ENCODE data around the gene TPBGL. TPM values are rescaled to one million over a fixed set of nuclear protein-coding genes. Genes with fewer than 3 reads are reported as not detected.
A peak's percentile ranks its signal among the peaks of the same experiment; 100 is the strongest.

Gene TPBGL
- total and polyA plus RNA-seq, 2 of the 4 experiments (the other 2 are of a cell fraction) = not detected

DNA sequence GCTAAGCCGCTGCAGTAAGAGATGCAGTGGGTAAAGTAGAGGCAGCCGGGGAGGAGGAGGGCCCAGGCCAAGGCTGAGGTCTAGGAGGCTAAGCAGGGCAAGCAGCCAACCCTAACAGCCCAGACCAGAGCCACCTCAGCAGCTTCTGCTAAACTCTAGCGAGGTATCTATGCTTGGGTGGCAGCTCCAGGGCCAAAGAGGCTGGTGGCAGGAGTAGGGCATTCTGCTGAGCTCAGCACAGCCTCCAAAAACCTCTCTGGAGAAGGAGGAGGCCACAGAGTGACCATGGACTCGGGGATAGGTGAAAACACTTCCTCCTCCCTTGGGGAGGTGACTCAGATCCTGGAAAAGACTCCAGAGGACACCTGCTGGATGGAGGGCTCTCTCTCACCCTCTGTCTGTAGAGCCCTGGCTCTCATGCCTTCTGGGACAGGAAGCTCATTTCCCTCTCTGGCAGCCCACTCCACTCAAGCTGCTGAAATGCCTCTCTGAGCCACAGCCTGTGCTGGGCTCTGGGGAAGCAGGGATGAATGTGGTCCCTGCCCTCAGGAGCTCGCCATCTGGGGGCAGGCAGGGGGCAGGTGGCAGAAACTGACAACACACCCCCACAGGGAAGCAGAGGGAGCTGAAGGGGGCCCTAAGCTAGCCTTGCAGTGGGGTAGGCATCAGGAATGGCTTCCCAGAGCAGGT lies 16.5 kb upstream of the TPBGL start:
- H4K8ac ChIP-seq (ENCODE audit: low read depth in 2 of 2, low read length in 2 of 2) = no peak overlapping the region
- no peaks in the 10 kb centered on the region for H3K4me1 ChIP-seq (ENCODE audit: control insufficient read depth, insufficient read depth, low read length)
- no peaks in the 10 kb centered on the region for H3K79me1 ChIP-seq (ENCODE audit: low read depth in 1 of 2, low read length in 2 of 2)
- H3K56ac ChIP-seq (ENCODE audit: extremely low read depth, insufficient read depth, low read length) = no peak overlapping the region
- POLR2A ChIA-PET (ENCODE audit: unreplicated experiment) = no interaction called here
- H3K23ac ChIP-seq (ENCODE audit: low read depth, low read length) = no peak overlapping the region
- H2AK5ac ChIP-seq (ENCODE audit: low read depth, low read length) = no peak overlapping the region
- no peak overlapping the region for H2BK120ac ChIP-seq (ENCODE audit: low read depth, low read length)
- H2BK15ac ChIP-seq (ENCODE audit: low read depth, low read length) = no peak overlapping the region
- H3K18ac ChIP-seq (ENCODE audit: low read depth, low read length) = no peak overlapping the region
- in situ Hi-C loops (cut with MboI; ENCODE audit: low sequenced_read_pairs) (no loop called here), dilution Hi-C loops (cut with HindIII; ENCODE audit: low sequenced_read_pairs, unreplicated experiment) (no loop called here), intact Hi-C loops (cut with micrococcal nuclease) (no loop called here)
- H3K9ac ChIP-seq (ENCODE audit: low read depth, low read length) = no peak overlapping the region
- no peaks in the 10 kb centered on the region for H3K36me3 ChIP-seq (ENCODE audit: control insufficient read depth, insufficient read depth, low read length)
- no CpG with 5 or more reads among the region's 5 CpGs for WGBS, 2 experiments (ENCODE audit: extremely low coverage in 2 of 2, insufficient read length in 1 of 2)
- no peak overlapping the region for H3K4me2 ChIP-seq (ENCODE audit: low read depth, low read length)
- H3K14ac ChIP-seq (replicated peaks; ENCODE audit: low read depth, low read length) = no peak overlapping the region
- H4K20me1 ChIP-seq (ENCODE audit: insufficient read depth, low read length) = no peaks in the 10 kb centered on the region
- H4K91ac ChIP-seq (ENCODE audit: insufficient read depth, low read depth, low read length) = no peak overlapping the region
- CTCF ChIA-PET = interaction anchor here (1.3 kb wide), 1 partner anchor 18 kb away, joined by 3 read pairs; no protein-coding TSS in a partner anchor
- no peak overlapping the region for H4K5ac ChIP-seq (ENCODE audit: low read depth, low read length)
- no peak overlapping the region for H3K4me3 ChIP-seq (ENCODE audit: insufficient read depth, low read depth, low read length)
- DNase-seq (no peak), ATAC-seq (ENCODE audit: low read depth) (no peak)
- no peaks in the 10 kb centered on the region for H3K9me3 ChIP-seq (ENCODE audit: control insufficient read depth, insufficient read depth, low read length)
- no TSS peak for BruUV-seq (replicated peaks)
- peaks cover 27% of the 10 kb centered on the region for H3K27me3 ChIP-seq (ENCODE audit: control insufficient read depth, insufficient read depth, low read length)
- H2BK20ac ChIP-seq (ENCODE audit: low read depth, low read length) = no peak overlapping the region
- H2AK9ac ChIP-seq (replicated peaks; ENCODE audit: low read depth, low read length, poor library complexity) = no peak overlapping the region
- no peak overlapping the region for H3K4ac ChIP-seq (ENCODE audit: low read depth, low read length)
- no peak overlapping the region for H2AFZ ChIP-seq (replicated peaks; ENCODE audit: low read length, poor library complexity)
- peak; percentile 19; the same call in 1 of the 2 replicates for TF ChIP-seq MAFK (IDR thresholded peaks at IDR 0.05; ENCODE audit: low read depth, low read length)
- no peak for TF ChIP-seq NFE2L2 (IDR thresholded peaks at IDR 0.05; ENCODE audit: low read depth, low read length)
- no peak for TF ChIP-seq MAZ (IDR thresholded peaks at IDR 0.05; ENCODE audit: borderline replicate concordance, low read depth, low read length)
- no peak for TF ChIP-seq RFX5 (IDR thresholded peaks at IDR 0.05; ENCODE audit: low read depth, low read length)
- TF ChIP-seq, protein P1, sequence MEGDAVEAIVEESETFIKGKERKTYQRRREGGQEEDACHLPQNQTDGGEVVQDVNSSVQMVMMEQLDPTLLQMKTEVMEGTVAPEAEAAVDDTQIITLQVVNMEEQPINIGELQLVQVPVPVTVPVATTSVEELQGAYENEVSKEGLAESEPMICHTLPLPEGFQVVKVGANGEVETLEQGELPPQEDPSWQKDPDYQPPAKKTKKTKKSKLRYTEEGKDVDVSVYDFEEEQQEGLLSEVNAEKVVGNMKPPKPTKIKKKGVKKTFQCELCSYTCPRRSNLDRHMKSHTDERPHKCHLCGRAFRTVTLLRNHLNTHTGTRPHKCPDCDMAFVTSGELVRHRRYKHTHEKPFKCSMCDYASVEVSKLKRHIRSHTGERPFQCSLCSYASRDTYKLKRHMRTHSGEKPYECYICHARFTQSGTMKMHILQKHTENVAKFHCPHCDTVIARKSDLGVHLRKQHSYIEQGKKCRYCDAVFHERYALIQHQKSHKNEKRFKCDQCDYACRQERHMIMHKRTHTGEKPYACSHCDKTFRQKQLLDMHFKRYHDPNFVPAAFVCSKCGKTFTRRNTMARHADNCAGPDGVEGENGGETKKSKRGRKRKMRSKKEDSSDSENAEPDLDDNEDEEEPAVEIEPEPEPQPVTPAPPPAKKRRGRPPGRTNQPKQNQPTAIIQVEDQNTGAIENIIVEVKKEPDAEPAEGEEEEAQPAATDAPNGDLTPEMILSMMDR (conservative IDR thresholded peaks at IDR 0.05; ENCODE audit: low read depth, low read length) = no peak
- H3K9me1 ChIP-seq (ENCODE audit: insufficient read depth, low read length) = no peaks in the 10 kb centered on the region
- no peak overlapping the region for H2BK5ac ChIP-seq (ENCODE audit: low read depth, low read length, poor library complexity, severe bottlenecking)
- no peak overlapping the region for H3K27ac ChIP-seq (ENCODE audit: insufficient read depth, low read length)

Measured in IMR-90 (cell line).